Natural killer cell treated with Interleukin-12 subunit alpha and Interleukin-12 subunit beta and Interleukin-15 and Interleukin-18, amount 100 ng/mL, for 72 hours (primary cell): ENCODE measurements around the gene RNLS. TPM values are rescaled to one million over a fixed set of nuclear protein-coding genes. Genes with fewer than 3 reads are reported as not detected.

Source experiments
- ATAC-seq, 2 donors: fragments of 150-1000 bp; cut with Tn5 transposase in 1 of 2; sonication (Bioruptor Pico), chemical (Tn5 transposase) in 1 of 2; 2 replicates each; pipeline ENCODE4 v1.10.0; 2021
- DNase-seq: peaks from one replicate; pipeline ENCODE4 v3.0.0; 2022; ENCODE audit warnings: low spot score
- H3K27ac Mint-ChIP-seq, 2 donors: 1 replicate in 1 of 2; 2 replicates in 1 of 2; pipeline ENCODE4 v1.8.0; 2022; ENCODE audit warnings: mixed read lengths in 2 of 2, mild to moderate bottlenecking in 1 of 2, moderate library complexity in 1 of 2
- H3K27me3 Mint-ChIP-seq, 2 donors: 1 replicate in 1 of 2; 2 replicates in 1 of 2; pipeline ENCODE4 v1.8.0; 2022; ENCODE audit warnings: mixed read lengths in 2 of 2
- H3K36me3 Mint-ChIP-seq: one replicate; pipeline ENCODE4 v1.8.0; 2022; ENCODE audit warnings: mixed read lengths
- H3K4me1 Mint-ChIP-seq, 2 donors: 1 replicate in 1 of 2; 2 replicates in 1 of 2; pipeline ENCODE4 v1.8.0; 2022; ENCODE audit warnings: low read depth in 2 of 2, mixed read lengths in 2 of 2, mild to moderate bottlenecking in 1 of 2
- H3K4me3 Mint-ChIP-seq: one replicate; pipeline ENCODE4 v1.8.0; 2022; ENCODE audit warnings: mixed read lengths
- H3K9me3 Mint-ChIP-seq: 2 replicates; pipeline ENCODE4 v1.8.0; 2022; ENCODE audit warnings: mixed read lengths
- total RNA-seq, 2 donors: library from RNA; stranded (reverse); gene quantifications; one replicate each; pipeline ENCODE4 v1.2.3, GENCODE V29; 2022

The RNLS gene
- total RNA-seq, 2 donors from 2014 or later: 2.4 to 2.9 TPM

GRCh38 chr10:88586462-88586861 lies 3.3 kb upstream of the RNLS start, which contains the start of gene LIPJ:
Gene LIPJ, plus strand, starts transcription at chr10:88586762. Its CDS starts 3,926 bp downstream, at chr10:88590688.
- DNase-seq (no peak), ATAC-seq (no peak)
- no peaks in the 10 kb centered on the region for H3K36me3 Mint-ChIP-seq
- no peak within 1 kb of the TSS for H3K4me3 Mint-ChIP-seq
- H3K9me3 Mint-ChIP-seq: no peaks in the 10 kb centered on the region
- H3K4me1 Mint-ChIP-seq: peaks cover 5 to 8% of the 10 kb centered on the region in 2 donors
- H3K27ac Mint-ChIP-seq: no peak within 1 kb of the TSS
- H3K27me3 Mint-ChIP-seq: peaks cover 8 to 21% of the 10 kb centered on the region in 2 donors

DNA sequence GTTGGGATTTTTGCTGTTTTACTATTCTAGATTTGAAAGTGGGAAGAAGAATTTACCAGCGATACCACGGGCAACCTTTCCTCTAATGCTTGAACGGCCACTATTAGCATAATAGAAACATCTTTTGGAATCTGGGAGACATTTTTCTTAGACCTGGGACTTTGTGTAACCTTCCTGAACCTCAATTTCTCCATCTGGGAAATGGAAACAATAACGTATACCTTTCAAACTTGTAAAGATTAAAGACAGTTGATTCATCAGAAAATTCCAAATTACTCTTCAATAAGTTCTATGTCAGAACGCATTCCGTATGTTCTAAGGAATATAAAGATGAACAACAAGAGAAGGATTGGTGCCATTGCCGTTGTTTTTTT lies 453 bp upstream of the RNLS start:
- Mint-ChIP-seq H3K4me3 (peak overlapping the region; percentile 90), H3K36me3 (no peaks in the 10 kb centered on the region), H3K4me1 (peaks cover 5 to 8% of the 10 kb centered on the region in 2 donors), H3K27ac (peak overlapping the region; percentile 82 to 89), H3K27me3 (peaks cover 8 to 21% of the 10 kb centered on the region in 2 donors), H3K9me3 (no peaks in the 10 kb centered on the region)
- DNase-seq (no peak), ATAC-seq (no peak)

- ATAC-seq: no peak
- peak overlapping the region; percentile 82 to 89 for H3K27ac Mint-ChIP-seq
- H3K4me1 Mint-ChIP-seq: peaks cover 5 to 8% of the 10 kb centered on the region in 2 donors
Measured at GRCh38 chr10:88582411-88582805, 710 bp downstream of the RNLS start.

GRCh38 chr10:88565072-88565471 lies 18.0 kb downstream of the RNLS start:
- DNase-seq: no peak
- Mint-ChIP-seq H3K27ac (no peak overlapping the region), H3K4me1 (peaks cover 0 to 2% of the 10 kb centered on the region in 2 donors), H3K36me3 (no peaks in the 10 kb centered on the region), H3K4me3 (no peak overlapping the region), H3K27me3 (peaks cover 0 to 5% of the 10 kb centered on the region in 2 donors), H3K9me3 (no peaks in the 10 kb centered on the region)
- no peak for ATAC-seq

More at GRCh38 chr10:88582411-88582805, 710 bp downstream of the RNLS start:
- Mint-ChIP-seq H3K4me3 (peak overlapping the region; percentile 42), H3K9me3 (no peaks in the 10 kb centered on the region), H3K27me3 (peaks cover 8 to 21% of the 10 kb centered on the region in 2 donors), H3K36me3 (no peaks in the 10 kb centered on the region)
- DNase-seq: no peak

DNA sequence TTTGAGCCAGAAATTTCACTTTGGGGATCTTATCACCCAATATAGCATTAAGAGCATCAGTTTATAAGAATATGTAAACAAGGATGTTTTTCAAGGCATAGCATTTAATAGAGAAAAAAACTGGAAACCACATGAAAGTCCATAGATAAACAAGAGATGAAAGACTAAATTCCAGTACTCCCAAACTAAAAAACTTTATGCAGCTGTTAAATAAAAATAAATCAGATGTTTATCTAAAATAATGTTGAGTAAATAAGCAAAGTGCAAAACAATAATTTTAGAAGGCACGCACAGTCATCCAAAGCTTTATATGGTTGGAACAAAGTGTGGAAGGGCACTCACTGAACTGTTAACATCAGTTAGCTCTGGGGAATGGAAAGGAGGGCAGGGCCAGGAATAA lies 21.0 kb downstream of the RNLS start:
- Mint-ChIP-seq H3K4me1 (peaks cover 0 to 6% of the 10 kb centered on the region in 2 donors), H3K4me3 (no peak overlapping the region), H3K27ac (no peak overlapping the region), H3K9me3 (no peaks in the 10 kb centered on the region), H3K27me3 (peaks cover 0 to 5% of the 10 kb centered on the region in 2 donors), H3K36me3 (no peaks in the 10 kb centered on the region)
- ATAC-seq (no peak), DNase-seq (no peak)

DNA sequence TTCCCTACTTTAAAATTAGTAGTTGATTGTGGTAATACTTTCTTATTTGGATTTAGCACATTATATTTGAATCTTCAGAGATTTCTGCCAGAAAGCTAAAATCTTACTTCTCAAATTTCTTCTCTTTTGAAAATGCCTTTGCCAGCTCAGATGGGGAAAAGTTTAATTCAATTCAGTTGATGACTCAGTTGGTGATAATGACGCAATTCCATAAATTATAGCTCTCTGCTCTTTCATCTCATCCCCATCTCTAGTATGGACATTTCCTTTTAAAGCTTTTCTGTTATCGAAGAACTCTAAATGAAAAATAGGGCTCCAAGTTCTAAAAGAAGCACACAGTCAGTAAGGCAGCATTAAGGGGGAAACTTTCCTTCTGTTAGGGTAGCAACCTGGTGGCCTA lies 25.5 kb downstream of the RNLS start:
- DNase-seq: no peak
- Mint-ChIP-seq H3K27me3 (peaks cover 0 to 3% of the 10 kb centered on the region in 2 donors), H3K9me3 (no peaks in the 10 kb centered on the region), H3K4me1 (peaks cover 0 to 6% of the 10 kb centered on the region in 2 donors), H3K4me3 (no peak overlapping the region), H3K36me3 (no peaks in the 10 kb centered on the region), H3K27ac (no peak overlapping the region)
- ATAC-seq: no peak

- Mint-ChIP-seq H3K27ac (no peak overlapping the region), H3K9me3 (no peaks in the 10 kb centered on the region), H3K36me3 (no peaks in the 10 kb centered on the region), H3K27me3 (peaks cover 0 to under 1% of the 10 kb centered on the region in 2 donors), H3K4me1 (peaks cover 0 to 6% of the 10 kb centered on the region in 2 donors), H3K4me3 (no peak overlapping the region)
- no peak for ATAC-seq
- no peak for DNase-seq
Measured at GRCh38 chr10:88557256-88557655, 25.9 kb downstream of the RNLS start.

DNA sequence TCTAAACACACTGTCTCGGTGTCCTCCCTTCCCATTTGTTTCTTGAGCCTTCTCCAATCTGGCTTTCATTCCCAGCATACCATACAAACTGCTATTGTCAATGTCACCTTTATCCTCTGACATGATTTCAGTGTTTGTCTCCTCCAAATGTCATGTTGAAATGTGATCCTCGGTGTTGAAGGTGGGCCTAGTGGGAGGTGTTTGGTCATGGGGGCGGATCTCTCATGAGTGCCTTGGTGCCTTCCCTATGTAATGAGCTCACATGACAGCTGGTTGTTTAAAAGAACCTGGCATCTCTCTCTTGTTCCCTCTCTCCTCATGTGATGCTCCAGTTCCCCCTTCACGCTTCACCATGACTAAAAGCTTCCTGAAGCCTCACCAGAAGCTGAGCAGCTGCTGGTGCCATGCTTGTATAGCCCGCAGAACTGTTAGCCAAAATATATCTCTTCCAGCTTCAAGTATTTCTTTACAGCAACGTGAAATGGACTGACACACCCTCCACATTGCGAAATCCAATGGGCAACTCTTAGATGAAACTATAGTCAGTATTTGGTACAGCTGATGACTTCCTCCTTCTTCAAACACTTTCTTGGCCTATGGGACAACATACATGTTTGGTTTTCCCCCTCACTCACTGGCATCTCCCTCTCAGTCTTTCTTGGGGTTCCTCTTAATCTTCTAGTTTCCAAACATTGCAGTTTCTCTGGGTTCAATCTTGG lies 27.8 kb downstream of the RNLS start:
- H3K27me3 Mint-ChIP-seq: no peaks in the 10 kb centered on the region
- H3K36me3 Mint-ChIP-seq: no peaks in the 10 kb centered on the region
- peaks cover 0 to 6% of the 10 kb centered on the region in 2 donors for H3K4me1 Mint-ChIP-seq
- H3K4me3 Mint-ChIP-seq: no peak overlapping the region
- H3K9me3 Mint-ChIP-seq: no peaks in the 10 kb centered on the region
- no peak overlapping the region for H3K27ac Mint-ChIP-seq
- ATAC-seq (no peak), DNase-seq (no peak)

- no peak for ATAC-seq
- H3K36me3 Mint-ChIP-seq: no peaks in the 10 kb centered on the region
- no peak overlapping the region for H3K27ac Mint-ChIP-seq
- no peak overlapping the region for H3K4me3 Mint-ChIP-seq
- no peaks in the 10 kb centered on the region for H3K4me1 Mint-ChIP-seq
- DNase-seq: no peak
- no peaks in the 10 kb centered on the region for H3K27me3 Mint-ChIP-seq
- no peaks in the 10 kb centered on the region for H3K9me3 Mint-ChIP-seq
Measured at GRCh38 chr10:88553116-88553752, 29.9 kb downstream of the RNLS start.

GRCh38 chr10:88551246-88551645 lies 31.9 kb downstream of the RNLS start:
- Mint-ChIP-seq H3K27ac (no peak overlapping the region), H3K4me3 (no peak overlapping the region), H3K27me3 (no peaks in the 10 kb centered on the region), H3K9me3 (no peaks in the 10 kb centered on the region), H3K36me3 (no peaks in the 10 kb centered on the region), H3K4me1 (no peaks in the 10 kb centered on the region)
- no peak for ATAC-seq
- DNase-seq: no peak

DNA sequence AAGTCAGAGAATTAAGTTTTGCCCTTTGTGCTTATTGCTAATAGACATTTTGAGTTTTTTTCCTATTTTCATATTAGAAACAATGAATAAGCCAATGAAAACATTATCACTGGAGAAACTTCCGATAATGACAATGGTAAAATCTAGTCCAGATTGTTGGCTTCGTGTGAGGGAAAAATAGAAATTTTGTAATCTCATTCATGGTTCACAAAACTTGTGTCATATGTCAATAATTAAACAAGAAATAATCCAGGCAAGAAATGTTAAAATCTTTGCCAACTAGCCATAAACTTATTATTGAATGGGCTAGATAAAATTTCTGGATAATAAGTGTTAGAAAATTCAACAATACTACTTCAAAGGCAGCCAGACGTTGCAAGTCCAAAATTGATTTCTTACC lies 36.6 kb downstream of the RNLS start:
- Mint-ChIP-seq H3K9me3 (no peaks in the 10 kb centered on the region), H3K27me3 (no peaks in the 10 kb centered on the region), H3K4me1 (no peaks in the 10 kb centered on the region), H3K36me3 (no peaks in the 10 kb centered on the region), H3K27ac (no peak overlapping the region), H3K4me3 (no peak overlapping the region)
- ATAC-seq (no peak), DNase-seq (no peak)

DNA sequence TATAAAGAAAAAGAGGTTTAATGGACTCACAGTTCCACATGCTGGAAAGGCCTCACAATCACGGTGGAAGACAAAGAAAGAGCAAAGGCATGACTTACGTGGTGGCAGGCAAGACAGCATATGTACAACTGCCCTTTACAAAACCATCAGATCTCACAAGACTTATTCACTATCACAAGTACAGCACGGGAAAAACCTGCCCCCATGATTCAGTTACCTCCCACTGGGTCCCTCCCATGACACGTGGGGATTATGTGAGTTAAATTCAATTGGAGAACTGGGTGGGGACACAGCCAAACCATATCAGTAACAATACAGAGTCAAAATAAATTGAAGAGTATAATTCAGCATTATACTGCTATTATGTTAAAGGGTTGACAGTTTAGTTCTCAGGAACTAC lies 37.8 kb downstream of the RNLS start:
- H3K36me3 Mint-ChIP-seq: no peaks in the 10 kb centered on the region
- DNase-seq (no peak), ATAC-seq (no peak)
- H3K9me3 Mint-ChIP-seq: no peaks in the 10 kb centered on the region
- no peaks in the 10 kb centered on the region for H3K27me3 Mint-ChIP-seq
- no peak overlapping the region for H3K27ac Mint-ChIP-seq
- H3K4me1 Mint-ChIP-seq: no peaks in the 10 kb centered on the region
- no peak overlapping the region for H3K4me3 Mint-ChIP-seq

DNA sequence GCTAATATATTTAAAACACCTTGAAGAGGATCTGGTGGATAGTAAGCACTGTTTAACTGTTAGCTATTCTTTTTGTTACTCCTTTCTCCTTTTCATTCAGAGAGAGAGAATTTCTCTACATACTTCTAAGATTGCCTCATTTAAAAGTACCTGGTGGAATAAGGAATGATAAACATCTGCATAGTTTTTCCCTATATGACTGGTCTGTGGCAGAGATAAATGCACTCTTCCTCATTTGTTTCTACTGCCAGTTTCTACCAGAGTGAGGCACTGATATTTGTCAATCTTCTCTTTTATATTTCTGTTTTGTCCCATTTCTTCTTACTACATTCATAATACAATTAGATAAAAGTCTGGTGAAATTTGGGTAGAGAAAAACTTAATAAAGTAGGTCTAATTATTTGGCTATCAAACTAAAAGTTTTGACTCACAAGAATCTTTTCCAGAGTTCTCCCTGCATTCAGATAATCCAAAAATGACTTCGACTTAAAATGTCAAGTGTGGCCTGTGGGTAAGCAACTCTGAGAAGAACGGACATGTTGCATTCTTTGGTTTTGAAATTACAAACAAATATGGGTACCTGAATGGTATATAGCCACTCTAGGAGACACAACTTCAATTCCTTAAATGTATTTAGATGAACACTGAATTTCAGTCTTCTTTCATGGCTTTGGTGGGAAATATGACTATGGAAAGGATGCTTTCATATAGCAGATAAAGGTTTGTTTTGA lies 38.8 kb downstream of the RNLS start:
- H3K27me3 Mint-ChIP-seq: no peaks in the 10 kb centered on the region
- DNase-seq (no peak), ATAC-seq (no peak)
- no peaks in the 10 kb centered on the region for H3K9me3 Mint-ChIP-seq
- H3K27ac Mint-ChIP-seq: no peak overlapping the region
- H3K36me3 Mint-ChIP-seq: no peaks in the 10 kb centered on the region
- no peaks in the 10 kb centered on the region for H3K4me1 Mint-ChIP-seq
- H3K4me3 Mint-ChIP-seq: no peak overlapping the region

DNA sequence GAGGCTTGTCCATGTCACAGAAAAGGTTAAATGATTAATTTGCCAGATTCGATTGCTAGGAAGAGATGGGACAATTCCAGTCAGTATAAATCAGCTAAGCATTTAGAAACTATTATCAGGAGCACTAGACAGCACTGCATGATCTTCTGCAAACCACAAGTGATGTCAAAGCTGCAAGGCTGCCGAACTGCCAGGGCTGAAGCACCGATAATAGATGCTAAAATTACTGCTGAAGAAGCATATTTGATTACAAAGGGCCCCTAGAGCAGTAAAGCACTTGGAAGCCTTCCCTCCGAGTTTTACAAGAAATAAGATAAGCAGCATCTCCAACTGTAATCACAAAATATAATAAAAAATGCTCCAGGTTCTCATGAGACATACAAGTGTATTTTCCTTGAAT lies 40.6 kb downstream of the RNLS start:
- Mint-ChIP-seq H3K4me3 (no peak overlapping the region), H3K36me3 (no peaks in the 10 kb centered on the region), H3K27me3 (peaks cover 0 to under 1% of the 10 kb centered on the region in 2 donors), H3K27ac (no peak overlapping the region), H3K9me3 (no peaks in the 10 kb centered on the region), H3K4me1 (no peaks in the 10 kb centered on the region)
- ATAC-seq: no peak
- DNase-seq: no peak
